B cell (primary cell): Measurements from ENCODE around the gene TMEM25.

ENCODE experiments used
- CTCF ChIP-seq: fragments of 200-600 bp; IDR thresholded peaks from one replicate; pipeline ENCODE4 v1.8.0; 2022; ENCODE audit warnings: antibody characterized with exemption, mild to moderate bottlenecking
- EZH2 ChIP-seq: IDR thresholded peaks from 2 replicates; pipeline ENCODE4 v1.6.1; 2012; ENCODE audit warnings: borderline replicate concordance, low read depth, mild to moderate bottlenecking, moderate library complexity, low read length; ENCODE audit not compliant: insufficient read depth, poor library complexity, severe bottlenecking

GRCh38 chr11:118572981-118573550, 42.1 kb downstream of the TMEM25 start:
- TF ChIP-seq CTCF (no peak), EZH2 (no peak)
